A673 (cell line): ENCODE measurements around the gene MTCH1.

Source experiments
- CTCF ChIP-seq: fragments of 300-800, 200-600 bp; sonication (generic); conservative IDR thresholded peaks from 2 replicates; pipeline ENCODE4 v1.5.1; 2017; ENCODE audit warnings: low read depth, mild to moderate bottlenecking, antibody characterized with exemption, low read length, moderate library complexity, mixed read lengths
- EZH2 ChIP-seq: fragments of 200-600 bp; sonication (generic); IDR thresholded peaks from 2 replicates; pipeline ENCODE4 v1.6.1; 2017; ENCODE audit warnings: borderline replicate concordance, low read depth, mild to moderate bottlenecking, mixed read lengths, antibody characterized with exemption, low read length; ENCODE audit not compliant: poor library complexity, severe bottlenecking

GRCh38 chr6:36955671-36956445 lies 30.1 kb downstream of the MTCH1 start:
- TF ChIP-seq CTCF: no peak
- no peak for TF ChIP-seq EZH2
